Skeletal muscle cell (primary cell): Measurements from ENCODE around the gene MAP2.

ENCODE experiments used
- DNase-seq: peaks from one replicate; pipeline ENCODE4 v3.0.0-alpha.2; 2010; ENCODE audit warnings: low read depth
- H3K4me3 ChIP-seq: 2 replicates; pipeline ENCODE4 v1.5.1; 2011; ENCODE audit warnings: low read depth, mild to moderate bottlenecking, control low read depth, low read length, moderate library complexity

Gene MAP2

DNA sequence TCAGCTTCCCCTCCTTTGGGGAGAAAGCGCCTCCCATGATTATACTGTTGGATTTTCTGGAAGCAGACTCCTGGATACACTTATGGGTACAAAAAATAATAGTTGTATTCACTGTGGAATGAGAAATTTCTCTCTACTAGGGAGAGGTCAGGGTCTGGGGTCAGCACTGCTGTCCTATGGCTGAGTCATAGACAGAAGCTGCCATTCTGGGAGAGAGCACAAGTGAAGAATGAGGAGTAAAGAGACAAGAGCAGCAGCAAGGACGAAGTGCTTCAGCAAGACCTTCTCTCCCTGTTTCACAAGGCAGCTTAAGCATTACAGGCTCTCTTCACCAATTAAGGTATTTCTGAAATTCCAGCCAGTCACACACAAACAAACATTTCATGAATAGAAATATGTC lies 337.7 kb downstream of the MAP2 start:
- no peak for DNase-seq
- H3K4me3 ChIP-seq: no peak overlapping the region

DNA sequence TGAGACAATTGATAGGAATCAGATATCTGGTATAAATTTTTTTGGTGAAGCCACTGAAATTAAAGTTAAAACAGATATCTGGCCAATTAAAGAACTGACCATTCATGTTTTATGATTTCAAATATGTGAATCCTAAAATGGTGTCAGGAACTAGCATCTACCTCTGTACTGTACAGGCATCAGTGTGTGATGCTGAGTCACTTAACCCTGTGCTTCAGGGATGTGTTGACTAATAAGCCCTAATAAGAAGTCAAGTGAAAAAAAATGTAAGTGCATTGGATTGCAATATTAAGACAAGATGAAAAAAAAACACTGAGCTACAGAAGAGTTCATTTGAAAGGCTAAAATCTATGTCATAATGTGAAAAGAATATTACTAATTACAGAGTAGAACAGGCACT lies 338.7 kb downstream of the MAP2 start:
- no peak overlapping the region for H3K4me3 ChIP-seq
- no peak for DNase-seq

DNA sequence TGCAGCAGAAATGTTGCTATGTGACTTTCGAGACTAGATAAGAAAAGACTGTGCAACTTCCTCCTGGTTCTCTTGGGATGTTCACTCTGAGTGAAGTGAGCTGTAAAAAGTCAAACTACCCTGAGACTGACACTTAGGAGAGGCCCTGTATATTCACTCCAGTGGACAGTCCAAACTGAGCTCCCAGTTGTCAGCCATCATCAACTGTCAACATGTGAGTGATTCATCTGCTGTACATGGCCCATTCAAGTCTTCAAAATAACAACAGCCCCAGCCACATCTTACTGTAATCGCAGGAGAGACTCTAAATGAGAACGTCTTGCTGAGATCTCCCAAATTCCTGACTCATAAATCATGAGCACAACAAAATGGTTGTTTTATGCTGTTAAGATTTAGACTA lies 339.3 kb downstream of the MAP2 start:
- no peak overlapping the region for H3K4me3 ChIP-seq
- DNase-seq: no peak

DNA sequence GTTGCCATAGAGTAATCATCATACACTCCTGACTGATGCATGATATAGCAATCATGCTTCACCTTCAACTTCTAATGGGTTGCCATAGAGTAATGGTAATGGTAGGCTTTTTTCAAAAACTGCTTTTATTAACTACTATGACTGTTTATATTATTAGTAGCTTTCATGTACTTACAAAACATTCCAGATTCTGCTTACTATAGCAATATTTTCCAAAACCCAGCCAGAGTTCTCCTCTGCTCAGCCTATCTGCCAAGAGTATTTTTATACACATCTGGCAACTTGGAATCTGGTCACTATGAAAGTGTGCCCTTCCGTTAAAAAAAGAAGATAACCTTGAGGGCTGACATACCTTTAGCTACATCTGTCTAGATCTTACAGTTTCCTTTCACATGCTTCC lies 342.8 kb downstream of the MAP2 start:
- no peak for DNase-seq
- no peak overlapping the region for H3K4me3 ChIP-seq

DNA sequence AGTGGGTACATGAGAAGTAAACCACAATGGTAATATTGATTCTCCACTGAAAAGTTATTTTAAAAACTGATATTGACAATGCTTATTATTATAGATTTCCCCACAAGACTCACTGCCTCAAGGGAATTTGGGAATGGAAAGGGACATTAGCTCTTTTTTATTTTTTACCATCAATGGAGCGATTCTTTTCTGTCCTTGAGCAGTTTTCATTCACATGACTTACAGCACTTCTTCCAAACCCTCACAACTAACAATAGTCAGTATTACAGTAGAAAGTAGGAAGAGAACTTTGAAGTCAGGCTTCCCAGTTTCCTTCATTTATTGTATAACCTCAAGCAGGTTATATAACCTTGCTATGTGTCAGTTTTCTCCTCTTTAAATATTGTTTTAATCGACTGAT lies 343.5 kb downstream of the MAP2 start:
- no peak for DNase-seq
- H3K4me3 ChIP-seq: no peak overlapping the region

DNA sequence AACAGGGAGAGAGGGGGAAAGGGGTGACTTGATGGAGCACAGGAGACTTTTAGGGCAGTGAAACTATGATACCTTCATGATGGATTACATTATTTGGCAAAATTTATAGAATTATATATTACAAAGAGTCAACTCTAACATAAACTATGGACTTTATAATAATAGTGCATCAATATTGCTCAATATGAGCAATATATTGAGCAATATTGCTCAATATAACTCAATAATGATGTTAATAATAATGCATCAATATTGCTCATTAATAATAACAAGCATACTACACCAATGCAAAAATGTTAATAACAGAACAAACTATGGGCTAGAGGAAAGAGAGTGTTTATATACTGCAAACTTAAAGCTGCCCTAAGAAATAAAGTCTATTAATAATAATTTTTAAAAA lies 344.7 kb downstream of the MAP2 start:
- DNase-seq: no peak
- H3K4me3 ChIP-seq: no peak overlapping the region

DNA sequence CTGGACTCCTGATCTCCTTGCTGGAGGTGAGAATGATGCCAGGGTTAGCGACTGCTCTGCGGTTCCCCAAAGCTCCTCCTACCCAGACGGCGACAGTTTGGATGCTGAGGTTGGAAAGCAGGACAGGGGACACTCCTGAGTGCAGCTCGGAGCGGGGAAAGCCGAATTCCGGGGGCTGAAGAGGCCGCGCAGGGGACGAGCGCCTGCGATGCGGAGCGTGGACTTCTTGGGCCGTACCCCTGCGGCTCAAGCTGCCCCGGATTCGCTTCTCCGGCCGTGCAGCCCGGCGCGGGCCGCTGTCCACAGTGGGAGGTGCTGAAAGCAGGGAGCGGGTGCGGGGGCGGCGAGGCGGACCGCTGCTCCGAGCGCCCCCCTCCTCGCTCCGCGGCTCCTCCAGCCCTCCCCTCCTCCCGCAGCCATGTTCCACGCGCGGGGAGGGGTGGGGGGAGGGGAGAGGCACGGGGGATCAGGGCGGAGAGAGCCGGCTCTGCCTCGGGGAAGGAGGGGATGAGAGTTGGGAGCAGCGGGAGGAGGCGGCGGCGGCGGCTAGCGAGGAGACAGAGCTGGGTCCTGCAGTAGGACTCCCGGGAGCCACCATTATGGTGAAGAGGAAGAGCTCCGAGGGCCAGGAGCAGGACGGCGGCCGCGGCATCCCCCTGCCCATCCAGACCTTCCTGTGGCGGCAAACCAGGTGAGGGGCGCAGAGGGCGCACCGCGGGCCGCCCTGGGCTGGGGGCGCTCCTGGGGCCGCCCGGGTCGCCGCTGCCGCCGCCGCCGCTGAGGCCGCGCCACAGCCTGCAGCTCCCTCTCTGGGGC lies 347.8 kb downstream of the MAP2 start, which contains the start of gene UNC80:
Gene UNC80, plus strand, starts transcription at position 359 of the 816 bp plus-strand sequence. Its CDS starts 241 bp downstream, at position 600.
- peak within 1 kb of the TSS; percentile 45 for H3K4me3 ChIP-seq
- peak; percentile 13 for DNase-seq

DNA sequence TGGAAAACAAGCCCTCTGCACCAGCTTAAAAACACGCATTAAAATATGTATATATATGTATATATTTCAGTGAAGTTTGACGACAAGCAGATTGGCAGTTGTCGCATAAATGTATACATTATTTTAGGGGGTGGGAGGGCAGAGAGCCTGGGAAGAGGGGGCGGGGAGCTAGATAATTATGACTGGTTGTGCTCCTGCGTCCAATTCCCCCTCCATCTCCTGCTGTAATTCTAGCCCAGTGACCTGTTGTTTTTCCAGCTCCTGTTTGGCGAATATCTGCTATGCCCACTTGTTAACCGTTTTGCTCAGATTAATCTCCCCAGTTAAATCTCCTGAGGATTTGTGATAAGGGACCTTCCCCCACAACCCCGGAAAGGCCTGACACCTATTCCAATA lies 348.4 kb downstream of the MAP2 start:
- DNase-seq: no peak
- peak overlapping the region; percentile 45 for H3K4me3 ChIP-seq

DNA sequence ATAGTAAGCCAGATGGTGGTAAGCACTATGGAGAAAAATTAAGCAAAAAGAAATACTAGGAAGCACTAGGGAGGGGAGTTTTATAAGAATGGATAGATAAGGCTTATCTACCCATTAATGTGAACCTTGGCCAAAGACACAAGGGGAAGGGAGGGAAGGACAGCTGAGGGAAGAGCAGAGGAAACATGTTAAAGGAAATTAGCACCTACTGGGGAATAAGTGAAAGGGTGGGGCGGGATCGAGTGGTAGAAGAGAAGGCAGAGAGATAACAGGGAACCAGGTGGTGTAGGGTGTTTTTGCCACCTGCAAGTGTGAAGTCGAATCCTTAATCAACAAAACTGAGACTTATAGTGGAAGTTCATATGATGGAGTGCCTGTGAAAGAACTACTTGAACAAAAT lies 349.5 kb downstream of the MAP2 start:
- H3K4me3 ChIP-seq: no peak overlapping the region
- no peak for DNase-seq
